GM19467 (cell line): ENCODE measurements around the gene DTNB.
"Not testable (repeated sequence)": the region's sequence is repeated elsewhere in the genome, so short reads cannot be mapped to it uniquely, and the experiment has no call there.

Source experiments
- ATAC-seq: cut with Tn5 transposase; IDR thresholded peaks from one replicate; pipeline ENCODE4 v1.9.1; 2021; ENCODE audit warnings: mild to moderate bottlenecking, moderate library complexity; ENCODE audit not compliant: unreplicated experiment

DTNB gene

GRCh38 chr2:25633801-25634200 is 39.6 kb downstream of the DTNB start:
- not testable (repeated sequence) for ATAC-seq

- ATAC-seq = no peak
Measured at GRCh38 chr2:25632396-25632795, 41.0 kb downstream of the DTNB start.

DNA sequence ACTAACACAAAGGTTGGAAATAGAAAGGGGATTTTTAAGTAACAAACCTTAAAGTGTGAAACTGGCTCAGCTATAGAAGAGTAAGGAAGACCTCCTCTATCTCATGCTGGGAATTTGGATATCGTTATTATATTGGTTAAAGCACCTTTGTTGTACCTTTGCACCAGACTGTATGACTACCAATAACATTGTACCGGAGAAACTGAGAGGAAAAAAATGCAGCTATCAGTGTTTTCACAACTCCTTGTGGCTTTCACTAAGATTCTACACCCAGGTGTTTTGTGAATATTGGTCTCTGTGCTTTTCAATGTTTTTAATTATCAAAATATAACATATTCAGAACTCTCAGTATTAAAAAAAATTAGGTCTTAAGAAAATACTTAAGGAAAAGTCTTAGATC is 48.7 kb downstream of the DTNB start:
- no peak for ATAC-seq

GRCh38 chr2:25623361-25623760 is 50.0 kb downstream of the DTNB start:
- no peak for ATAC-seq

- no peak for ATAC-seq
Measured at GRCh38 chr2:25620711-25621110, 52.7 kb downstream of the DTNB start.

DNA sequence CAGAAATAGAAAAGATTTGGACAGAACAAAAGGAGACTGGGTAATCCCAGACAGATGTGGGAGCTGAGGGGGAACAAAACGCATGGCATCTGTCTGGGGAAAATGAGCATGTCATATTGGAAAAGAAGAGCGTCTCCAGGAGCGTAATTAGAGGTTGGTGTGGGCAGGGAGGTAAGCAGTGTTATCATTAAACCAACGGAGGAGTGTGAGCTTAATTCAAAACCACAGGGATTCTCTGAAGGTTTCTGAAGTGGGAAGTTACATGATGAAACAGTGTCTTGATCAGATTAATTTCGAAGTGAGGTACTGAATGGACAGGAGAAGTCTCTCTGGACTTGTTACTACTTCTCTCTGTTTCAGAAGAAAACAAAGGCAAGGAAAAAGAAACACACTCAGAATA is 53.3 kb downstream of the DTNB start:
- ATAC-seq = no peak

- ATAC-seq = no peak
Measured at GRCh38 chr2:25619185-25619584, 54.2 kb downstream of the DTNB start.

DNA sequence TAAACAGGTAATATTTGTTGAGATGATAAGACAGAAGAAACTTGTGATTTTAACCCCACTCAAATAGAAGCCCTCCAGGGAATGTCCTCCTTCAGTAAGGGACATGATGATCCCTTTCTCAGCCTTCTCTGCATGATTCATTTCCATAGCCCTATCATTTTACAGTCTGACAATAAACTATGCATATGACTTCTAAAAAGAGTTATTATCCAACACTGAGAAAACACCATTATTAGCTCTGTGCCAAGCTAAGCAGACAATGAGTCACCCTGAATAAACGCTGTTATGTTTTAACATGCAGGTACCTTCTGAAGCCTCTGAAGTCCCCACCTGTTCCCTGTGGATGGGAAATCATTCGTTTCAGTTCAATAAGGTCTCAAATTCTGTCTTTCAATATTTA is 54.7 kb downstream of the DTNB start:
- ATAC-seq = no peak

GRCh38 chr2:25617948-25618646 is 55.3 kb downstream of the DTNB start:
- no peak for ATAC-seq

DNA sequence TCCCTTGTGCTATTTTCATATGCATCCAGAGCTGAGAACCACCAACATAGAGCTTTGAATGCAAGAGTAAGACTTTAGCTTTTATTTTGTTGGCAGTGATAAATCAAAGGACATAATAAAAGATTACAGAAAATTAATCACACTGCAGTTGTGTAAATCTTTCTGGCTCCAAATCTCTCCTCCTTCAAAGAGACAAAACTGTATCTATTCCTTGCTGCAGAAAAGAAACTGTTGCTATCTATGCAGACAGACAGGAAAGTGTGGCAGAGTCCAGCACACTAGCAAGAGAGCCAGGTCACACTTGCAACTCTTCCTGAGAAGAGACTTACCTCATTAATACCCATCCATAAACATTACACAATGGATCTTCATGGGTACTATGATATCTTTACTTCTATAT is 57.5 kb downstream of the DTNB start:
- ATAC-seq = no peak

DNA sequence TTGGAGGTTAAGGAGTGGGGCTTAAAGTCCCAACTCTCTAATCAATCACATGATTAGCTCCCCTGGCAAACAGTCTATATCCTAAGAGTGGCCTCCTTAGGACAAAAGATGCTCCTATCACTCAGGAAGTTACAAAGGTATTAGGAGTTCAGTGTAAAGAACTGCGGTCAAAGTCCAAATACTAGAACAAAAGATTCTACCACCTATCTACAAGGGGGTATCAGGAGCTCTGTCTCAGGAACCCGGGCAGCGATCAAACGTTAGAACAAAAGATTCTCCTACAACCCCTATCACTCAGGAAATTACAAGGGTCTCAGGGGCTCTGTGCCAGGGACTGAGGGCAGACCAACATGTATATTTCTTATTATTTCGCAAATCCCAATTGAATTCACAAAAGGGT is 58.0 kb downstream of the DTNB start:
- no peak for ATAC-seq

GRCh38 chr2:25614711-25615110 is 58.7 kb downstream of the DTNB start:
- ATAC-seq = no peak

DNA sequence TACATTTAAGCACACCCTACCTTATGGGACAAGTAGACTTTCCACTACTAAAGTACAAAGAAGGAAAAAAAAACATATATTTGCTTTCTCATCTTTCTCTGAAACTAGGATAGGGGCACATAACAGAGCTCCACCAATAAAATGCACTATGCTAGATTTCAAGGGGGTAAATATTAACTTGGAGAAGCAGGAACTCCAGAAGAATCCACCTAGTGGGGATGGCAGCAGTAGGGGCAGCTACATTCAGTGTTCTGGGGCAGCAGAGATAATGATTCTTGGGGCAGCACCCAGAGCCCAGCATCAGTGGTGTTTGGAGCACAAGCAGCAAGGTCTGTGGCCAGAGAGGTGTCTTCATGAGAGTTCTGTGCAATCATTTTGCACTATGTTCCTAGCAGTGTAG is 64.7 kb downstream of the DTNB start:
- no peak for ATAC-seq

GRCh38 chr2:25606892-25607291 is 66.5 kb downstream of the DTNB start:
- no peak for ATAC-seq

DNA sequence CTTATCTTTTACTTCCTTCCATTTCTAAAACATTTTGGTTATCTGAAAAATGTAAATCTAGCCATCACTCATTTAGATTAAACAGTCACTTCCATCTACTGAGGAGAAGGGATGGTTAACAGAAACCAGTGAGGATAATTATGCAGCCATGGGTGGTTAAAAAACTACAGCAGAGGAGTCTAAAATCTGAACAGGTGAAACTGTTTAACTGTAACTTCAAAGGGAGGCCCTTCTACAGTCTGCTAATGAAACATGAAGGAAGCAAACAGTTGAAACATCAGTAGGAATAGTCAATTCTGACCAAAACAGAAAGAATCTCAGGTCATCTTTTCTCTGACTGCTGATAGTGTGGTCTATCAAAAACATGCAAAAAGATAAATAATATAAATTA is 71.0 kb downstream of the DTNB start:
- no peak for ATAC-seq

DNA sequence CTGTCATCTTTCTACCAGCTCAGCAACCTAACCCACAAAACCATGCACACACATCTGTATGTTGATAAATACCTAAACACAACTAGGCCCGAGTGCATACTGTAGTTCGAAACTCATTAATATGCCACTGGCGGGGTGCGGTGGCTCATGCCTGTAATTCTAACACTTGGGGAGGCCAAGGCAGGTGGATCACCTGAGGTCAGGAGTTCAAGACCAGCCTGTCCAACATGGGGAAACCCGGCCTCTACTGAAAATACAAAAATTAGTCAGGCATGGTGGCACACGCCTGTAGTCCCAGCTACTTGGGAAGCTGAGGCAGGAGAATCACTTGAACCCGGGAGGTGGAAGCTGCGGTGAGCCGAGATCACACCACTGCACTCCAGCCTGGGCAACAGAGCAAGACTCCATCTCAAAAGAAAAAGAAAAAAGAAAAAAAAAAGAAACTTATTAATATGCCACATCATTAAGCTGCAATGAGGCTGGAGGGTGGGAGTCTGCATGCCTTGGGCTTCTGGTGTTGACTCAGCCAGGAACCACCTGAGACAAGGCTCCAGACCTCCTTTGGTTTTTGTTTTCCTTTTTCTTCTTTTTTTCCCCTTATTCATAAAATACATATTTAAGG is 71.6 kb downstream of the DTNB start:
- not testable (repeated sequence) for ATAC-seq

- ATAC-seq = no peak
Measured at GRCh38 chr2:25598911-25599310, 74.5 kb downstream of the DTNB start.

GRCh38 chr2:25598332-25598731 is 75.0 kb downstream of the DTNB start:
- ATAC-seq = no peak

DNA sequence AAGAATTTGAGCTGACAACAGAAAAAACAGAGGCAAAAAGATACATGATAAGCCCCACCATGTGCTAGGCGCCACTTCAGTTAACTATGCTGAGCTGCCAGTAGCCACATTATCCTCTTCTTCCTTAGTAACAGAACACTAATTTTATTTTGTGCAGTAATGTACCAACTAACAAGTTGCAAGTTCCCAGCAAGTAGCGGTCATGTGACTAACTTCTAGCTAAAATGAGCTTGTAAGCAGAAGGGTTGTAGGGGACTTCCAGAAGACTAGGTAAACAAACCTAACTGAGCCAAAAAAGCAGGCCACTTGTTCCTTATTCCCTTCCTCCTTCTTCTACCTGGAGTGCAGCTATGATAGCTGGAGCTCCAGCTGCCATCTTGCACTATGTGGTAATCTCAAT is 75.5 kb downstream of the DTNB start:
- no peak for ATAC-seq

- no peak for ATAC-seq
Measured at GRCh38 chr2:25596516-25597244, 76.7 kb downstream of the DTNB start.

- ATAC-seq = no peak
Measured at GRCh38 chr2:25595393-25595792, 78.0 kb downstream of the DTNB start.

DNA sequence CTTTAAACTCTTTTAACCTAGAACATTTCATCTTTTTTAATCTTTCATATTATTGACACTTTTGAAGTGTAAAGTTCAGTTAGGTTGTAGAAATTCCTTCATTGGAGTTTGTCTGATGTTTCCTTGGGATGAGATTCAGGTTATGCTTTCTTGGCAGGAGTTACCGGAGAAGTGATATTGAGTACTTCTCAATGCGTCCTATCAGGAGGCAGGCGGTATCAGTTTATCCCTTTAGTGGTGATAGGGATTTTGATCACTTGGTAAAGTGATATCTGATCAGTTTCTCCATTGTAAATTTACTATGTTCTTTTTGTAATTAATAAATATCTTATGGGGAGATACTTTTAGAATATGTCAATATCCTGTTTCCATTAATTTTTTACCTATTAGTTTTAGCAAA is 78.4 kb downstream of the DTNB start:
- no peak for ATAC-seq
